NCI-H345 treated with DMSO at 0.1 percent for 48 hours (cell line): ENCODE results near the gene IQSEC1.
A peak's percentile ranks its signal among the peaks of the same experiment; 100 is the strongest.

Experiments
- DNase-seq: peaks from one replicate; lab custom pipeline; 2025; ENCODE audit not compliant: unreplicated experiment; lab: John Stamatoyannopoulos, UW

The IQSEC1 gene

DNA sequence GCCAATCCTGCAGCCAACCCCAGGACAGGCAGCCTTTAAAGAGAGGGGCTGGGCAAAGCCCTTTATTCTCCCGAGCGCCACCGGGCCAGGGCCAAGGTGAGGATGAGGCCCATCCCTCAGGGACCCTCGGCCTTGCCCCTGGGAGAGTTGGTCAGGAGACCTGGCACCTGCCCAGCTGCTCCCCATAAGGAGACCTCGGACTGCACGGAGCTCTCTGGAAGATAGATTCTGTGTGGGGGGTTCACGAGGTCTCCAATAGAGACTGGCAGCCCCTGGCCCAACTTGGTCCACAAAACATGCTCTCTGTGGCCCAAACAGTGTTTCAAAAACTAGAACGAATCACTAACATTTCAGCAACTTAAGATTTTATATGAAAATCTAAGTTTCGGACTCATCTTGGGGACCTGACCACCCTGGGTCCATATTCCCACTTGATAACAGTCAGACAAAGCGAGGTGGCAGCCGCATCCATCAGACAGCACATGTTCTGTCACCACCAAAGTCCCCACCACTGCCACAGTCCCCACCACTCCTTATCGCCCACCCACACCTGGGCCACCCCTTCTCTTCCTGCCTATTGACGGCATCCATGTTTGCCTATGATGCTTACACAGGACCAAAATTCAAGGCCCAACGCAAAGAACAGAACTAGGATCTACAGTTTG is 117.4 kb downstream of the IQSEC1 start:
- no peak for DNase-seq

DNA sequence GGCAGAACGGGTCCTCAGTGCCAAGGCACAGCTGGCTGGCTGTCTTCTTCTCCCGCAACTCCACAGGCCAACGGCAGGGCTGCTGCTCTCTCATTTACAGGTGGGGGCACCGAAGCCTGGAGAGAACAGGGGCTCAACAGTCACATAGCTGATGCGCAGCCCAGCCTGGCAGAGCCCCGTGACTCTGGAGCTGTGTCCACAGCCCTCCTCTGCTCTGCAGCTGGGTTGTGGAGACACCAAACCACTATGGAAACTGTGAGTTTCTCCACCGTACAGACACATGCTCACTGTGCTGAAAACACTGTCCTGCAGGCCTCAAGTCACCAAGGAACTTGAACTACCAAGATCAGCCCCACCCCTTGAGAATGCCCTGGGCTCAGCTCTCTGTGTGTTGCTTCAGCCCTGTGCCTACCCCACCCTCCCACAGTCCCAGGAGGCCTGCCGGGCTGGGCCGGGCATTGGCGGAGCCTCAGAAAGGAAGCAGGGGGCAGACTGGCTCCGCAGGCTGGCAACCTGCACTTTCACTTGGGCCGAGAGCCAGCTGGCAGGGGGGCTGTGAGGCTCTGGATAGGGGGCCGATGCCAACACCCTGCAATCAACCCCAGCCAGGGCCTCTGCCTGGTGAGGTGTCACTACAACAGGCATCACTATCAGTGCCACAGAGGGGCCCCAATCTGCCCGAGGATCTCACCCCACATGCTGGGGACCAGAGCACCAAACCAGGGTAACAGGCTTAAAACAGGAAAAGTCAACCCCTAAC is 118.2 kb downstream of the IQSEC1 start:
- DNase-seq = peak; percentile 43

- no peak for DNase-seq
Observed at GRCh38 chr3:12954180-12954579, 119.0 kb downstream of the IQSEC1 start.

GRCh38 chr3:12953201-12953995 is 119.8 kb downstream of the IQSEC1 start:
- no peak for DNase-seq

- DNase-seq = no peak
Observed at GRCh38 chr3:12952343-12953200, 120.7 kb downstream of the IQSEC1 start.

- no peak for DNase-seq
Observed at GRCh38 chr3:12948891-12949711, 124.1 kb downstream of the IQSEC1 start.

GRCh38 chr3:12948371-12948770 is 124.9 kb downstream of the IQSEC1 start:
- DNase-seq = no peak

- no peak for DNase-seq
Observed at GRCh38 chr3:12947504-12948369, 125.5 kb downstream of the IQSEC1 start.

- no peak for DNase-seq
Observed at GRCh38 chr3:12946649-12947316, 126.4 kb downstream of the IQSEC1 start.

DNA sequence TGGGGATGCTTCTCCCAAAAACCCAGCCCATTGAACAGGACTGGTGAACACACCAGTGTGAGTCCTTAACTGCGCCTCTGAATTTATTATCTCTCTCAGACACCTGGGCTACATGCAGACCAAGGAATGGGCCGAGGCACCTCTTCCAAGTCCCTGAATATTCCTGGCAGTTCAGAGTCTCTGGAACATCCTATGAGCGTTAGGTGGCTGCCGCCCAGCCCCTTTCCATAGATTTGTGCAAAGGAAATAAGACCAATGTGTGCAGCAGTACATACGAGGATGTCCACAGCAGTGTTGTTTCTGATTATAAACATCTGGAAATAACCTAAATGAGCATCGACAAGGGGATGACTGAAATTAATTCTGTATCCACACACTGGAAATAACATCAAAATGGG is 127.0 kb downstream of the IQSEC1 start:
- DNase-seq = no peak

GRCh38 chr3:12944849-12945248 is 128.4 kb downstream of the IQSEC1 start:
- DNase-seq = no peak

DNA sequence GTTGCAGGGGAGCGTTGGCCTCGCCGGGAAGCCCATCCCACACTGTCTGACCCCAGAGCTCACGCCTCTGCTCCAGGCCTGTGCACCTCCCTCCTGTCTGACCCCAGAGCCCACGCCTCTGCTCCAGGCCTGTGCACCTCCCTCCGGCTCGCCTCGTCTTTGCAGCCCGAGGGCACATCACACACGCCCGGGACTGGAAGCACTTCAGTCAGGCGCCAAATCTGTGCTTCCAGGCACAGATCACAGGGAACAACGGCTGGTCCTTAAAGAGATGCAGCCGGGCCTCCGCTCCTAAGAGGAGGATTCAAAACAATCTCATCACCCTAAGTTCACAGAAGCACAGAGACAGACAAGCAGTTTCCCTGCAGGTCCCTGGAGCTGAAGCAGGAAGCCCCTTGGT is 128.8 kb downstream of the IQSEC1 start:
- no peak for DNase-seq

DNA sequence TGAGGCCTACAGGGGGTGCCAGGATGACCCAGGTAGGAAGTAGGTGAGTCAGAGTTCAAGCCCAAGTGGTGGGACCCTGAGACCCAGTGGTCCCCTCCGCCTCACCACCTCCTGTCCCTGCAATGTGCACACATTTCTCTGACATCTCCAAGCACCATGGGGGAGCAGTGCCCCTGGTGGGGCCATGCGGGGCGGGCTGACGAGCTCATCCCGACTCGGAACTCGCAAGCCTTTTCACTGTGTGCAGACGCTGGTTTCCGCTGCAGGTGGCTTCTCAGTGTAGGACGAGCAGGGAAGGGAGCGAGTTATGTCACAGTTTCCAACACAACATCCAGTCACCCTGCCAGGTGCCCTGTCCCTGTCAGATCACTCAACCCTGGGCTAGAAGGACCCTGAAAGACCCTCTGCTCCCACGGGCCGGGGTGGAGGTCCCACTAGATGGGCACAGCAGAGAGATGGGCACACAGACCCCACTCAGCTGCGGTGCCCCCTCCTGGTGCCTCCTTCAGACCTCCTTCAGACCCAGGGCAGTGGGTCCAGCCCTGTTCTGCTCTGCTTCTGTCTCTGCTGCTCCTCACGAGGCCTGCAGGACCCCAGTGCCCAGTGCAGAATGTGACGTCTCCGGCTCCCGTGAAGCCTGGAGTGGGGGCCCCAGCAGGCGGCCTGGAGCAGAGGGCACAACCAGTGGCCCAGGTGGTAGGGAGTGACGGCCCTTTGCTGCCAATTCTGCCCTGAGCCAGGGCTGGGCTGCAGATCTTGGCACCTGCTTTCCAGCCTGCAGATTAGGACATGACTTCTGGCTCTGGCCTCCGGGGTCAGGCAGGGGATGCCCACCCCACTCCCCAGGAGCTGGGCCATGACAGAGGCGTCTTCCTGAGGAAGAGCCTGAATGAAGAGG is 129.9 kb downstream of the IQSEC1 start:
- DNase-seq = no peak

- no peak for DNase-seq
Observed at GRCh38 chr3:12941495-12942023, 131.7 kb downstream of the IQSEC1 start.

- DNase-seq = no peak
Observed at GRCh38 chr3:12940854-12941253, 132.4 kb downstream of the IQSEC1 start.

- no peak for DNase-seq
Observed at GRCh38 chr3:12939137-12939536, 134.1 kb downstream of the IQSEC1 start.

DNA sequence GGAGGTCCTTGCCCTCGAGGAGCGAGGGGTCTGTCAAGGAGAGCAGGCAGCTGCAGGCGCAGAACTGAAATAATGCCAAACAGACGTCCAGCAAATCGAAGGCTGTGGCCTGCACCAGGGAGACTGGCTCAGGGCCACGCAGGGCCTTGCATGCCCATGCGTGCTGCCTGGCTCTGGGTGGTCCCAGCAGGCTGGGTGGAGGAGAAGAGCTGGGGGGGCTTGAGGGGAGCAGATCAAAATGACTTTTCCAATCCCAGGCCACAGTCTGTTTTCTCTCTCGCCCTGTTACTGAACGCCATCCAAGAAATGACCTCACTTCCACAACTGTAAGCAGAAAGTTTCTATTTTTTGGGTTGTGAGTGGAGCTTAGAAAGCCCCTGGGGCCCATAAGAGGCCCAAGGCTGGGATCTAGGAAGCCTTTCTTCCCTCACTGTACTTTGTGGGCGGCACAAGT is 134.9 kb downstream of the IQSEC1 start:
- DNase-seq = no peak
